ENCODE measurements around the gene MID2. TPM values are rescaled to one million over a fixed set of nuclear protein-coding genes. Genes with fewer than 3 reads are reported as not detected.
"Not testable (repeated sequence)": the region's sequence is repeated elsewhere in the genome, so short reads cannot be mapped to it uniquely, and the experiment has no call there.

Gene MID2, protein sequence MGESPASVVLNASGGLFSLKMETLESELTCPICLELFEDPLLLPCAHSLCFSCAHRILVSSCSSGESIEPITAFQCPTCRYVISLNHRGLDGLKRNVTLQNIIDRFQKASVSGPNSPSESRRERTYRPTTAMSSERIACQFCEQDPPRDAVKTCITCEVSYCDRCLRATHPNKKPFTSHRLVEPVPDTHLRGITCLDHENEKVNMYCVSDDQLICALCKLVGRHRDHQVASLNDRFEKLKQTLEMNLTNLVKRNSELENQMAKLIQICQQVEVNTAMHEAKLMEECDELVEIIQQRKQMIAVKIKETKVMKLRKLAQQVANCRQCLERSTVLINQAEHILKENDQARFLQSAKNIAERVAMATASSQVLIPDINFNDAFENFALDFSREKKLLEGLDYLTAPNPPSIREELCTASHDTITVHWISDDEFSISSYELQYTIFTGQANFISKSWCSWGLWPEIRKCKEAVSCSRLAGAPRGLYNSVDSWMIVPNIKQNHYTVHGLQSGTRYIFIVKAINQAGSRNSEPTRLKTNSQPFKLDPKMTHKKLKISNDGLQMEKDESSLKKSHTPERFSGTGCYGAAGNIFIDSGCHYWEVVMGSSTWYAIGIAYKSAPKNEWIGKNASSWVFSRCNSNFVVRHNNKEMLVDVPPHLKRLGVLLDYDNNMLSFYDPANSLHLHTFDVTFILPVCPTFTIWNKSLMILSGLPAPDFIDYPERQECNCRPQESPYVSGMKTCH
- 12.6 TPM for total RNA-seq

DNA sequence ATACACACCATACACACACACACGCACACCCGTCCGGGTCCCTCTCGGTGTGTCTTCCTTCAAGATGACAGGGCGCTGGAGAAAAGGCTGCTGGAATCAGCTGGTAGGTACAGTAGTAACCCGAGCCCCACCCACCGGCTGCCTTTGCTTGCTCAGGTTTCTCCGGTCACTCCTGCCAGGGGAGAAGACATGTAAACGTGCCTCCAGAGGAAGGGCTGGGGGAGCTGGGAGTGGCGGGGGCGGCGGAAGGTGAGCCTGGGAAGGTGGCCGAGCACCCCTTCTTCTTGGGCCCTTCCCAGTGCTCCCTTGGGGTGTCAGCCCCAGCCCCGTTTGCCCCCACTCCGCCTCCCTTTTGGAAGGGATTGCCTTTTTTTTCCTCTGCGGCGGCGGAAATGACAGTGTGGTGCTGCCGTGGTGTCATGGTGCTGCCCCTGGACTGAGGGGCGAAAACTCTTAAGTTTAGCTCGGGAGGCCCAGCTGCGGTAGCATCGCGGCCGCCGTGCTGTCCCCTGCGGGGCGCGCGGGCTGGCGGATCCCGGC, at the start of gene MID2:
MID2 (plus strand) TSS at position 169 of the 540 bp plus-strand sequence. CDS start 561 bp downstream, outside the sequence.
- no peak for FAIRE-seq
- DNase-seq (ENCODE audit: low spot score in 2 of 2), result peak in 1 of 2 donors; percentile 8

DNA sequence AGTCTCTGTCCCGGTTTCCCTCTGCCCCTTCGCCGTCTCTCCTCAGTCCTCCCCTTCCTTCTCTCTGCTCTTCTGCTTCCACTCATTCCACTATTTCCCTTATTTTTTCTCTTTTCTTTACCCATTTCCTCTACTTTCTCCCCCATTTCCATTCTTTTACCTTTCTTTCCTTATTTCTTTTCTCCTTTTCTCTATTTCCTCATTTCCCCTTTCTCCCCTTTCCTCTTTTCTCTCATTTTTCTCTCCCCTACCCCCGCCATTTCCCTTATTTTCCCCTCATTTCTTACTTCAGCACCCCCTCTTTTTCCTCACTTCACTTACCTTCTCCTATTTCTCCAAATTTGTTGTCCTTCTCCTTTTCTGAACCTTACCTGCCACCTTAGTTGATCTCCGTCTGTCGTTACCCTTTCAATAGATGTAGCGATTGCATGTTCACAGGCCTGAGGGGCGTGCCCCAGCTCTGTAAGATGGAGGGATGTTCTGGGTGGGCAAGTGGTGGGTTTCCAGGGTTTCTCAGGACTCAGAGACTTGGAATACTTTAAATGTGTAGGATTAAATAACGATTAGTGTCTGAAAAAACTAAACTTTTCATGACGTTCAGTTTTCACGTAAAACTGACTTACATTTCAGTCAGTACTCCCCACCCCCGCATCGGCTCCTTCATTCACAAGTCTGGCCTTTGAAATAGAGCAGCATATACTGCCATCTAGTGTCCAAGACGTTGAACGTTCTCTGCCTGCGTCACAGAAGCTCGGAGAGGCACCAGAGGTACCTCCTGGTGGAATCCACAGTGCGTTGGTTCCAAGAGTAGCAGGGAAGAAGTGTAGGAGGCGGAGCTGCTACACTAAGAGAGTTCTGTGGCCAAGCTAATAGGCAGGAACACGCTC, 48.8 kb upstream of the MID2 start:
- DNase-seq (ENCODE audit: low spot score in 2 of 2) (peak; percentile 63 to 64), FAIRE-seq (no peak)

DNA sequence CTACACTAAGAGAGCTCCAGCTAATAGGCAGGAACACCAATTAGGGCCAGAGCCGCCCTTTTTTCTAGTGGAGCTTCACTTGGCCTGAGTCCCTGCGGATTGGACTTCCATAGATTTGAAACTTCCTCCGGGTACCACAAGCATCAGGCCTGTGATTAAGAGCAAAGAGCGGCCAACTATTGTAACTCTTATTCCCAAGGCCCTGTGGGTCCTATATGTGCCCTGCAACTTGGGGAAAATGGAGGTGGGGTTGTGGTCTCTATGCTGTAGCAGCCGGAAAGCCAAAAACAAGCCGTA, 48.2 kb upstream of the MID2 start, which contains the start of gene NCBP2L:
NCBP2L (plus strand) TSS at position 198 of the 297 bp plus-strand sequence. CDS start 16,488 bp downstream, outside the sequence.
- no peak for FAIRE-seq

DNA sequence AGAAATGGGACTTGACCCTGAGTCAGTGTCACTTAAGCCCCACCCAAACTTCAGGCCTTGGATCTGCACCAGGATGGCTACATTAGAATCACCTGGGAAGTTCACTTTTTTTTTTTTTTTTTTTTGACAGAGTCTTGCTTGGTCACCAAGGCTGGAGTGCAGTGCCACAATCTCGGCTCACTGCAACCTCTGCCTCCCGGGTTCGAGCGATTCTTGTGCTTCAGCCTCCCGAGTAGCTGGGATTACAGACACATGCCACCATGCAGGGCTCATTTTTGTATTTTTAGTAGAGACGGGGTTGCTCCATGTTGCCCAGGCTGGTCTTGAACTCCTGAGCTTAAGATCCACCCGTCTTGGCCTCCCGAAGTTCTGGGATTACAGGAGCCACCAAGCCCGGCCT, 45.1 kb upstream of the MID2 start:
- DNase-seq (ENCODE audit: low spot score in 2 of 2) (no peak), FAIRE-seq (no peak)

More for the DNA sequence above, 48.2 kb upstream of the MID2 start, which contains the start of gene NCBP2L:
- no peak for DNase-seq (ENCODE audit: low spot score in 2 of 2)

DNA sequence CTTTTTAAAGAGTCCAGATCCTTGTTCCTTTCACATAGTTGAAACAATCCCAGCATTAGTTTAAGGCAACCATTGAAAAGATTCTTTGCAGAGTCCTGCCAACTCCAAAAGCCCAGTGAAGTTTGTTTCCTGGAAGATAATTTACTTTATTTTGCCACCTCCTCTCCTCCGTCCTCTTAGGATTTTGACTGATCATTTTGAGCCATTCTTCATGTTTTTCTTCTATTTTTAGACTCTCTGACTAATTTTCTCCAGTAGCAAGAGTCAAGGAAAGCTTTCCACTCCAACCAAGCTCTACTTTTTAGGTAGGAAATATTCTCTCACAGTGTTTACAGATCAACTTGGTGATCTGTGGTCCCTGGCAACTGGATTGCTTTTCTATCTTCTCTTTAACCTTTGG, 37.8 kb upstream of the MID2 start:
- DNase-seq (ENCODE audit: low spot score in 2 of 2), result no peak
- no peak for FAIRE-seq

DNA sequence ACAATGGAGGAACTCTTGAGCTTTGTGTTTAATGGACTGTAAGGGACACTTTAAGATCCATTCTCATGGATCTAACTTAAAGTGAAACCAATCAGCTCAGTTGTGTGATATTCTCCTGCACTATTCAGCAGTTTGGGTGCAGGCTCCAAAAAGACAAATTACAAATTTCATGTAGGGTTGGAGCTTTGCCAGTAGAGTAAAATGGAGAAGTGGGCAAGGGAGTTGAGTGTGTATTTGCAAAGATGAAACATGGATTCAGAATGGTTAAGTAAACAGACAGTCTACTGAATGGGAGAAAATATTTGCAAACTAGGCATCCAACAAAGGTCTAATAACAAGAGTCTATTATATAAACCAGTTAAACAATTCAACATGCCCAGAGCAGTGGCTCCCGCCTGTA, 21.2 kb upstream of the MID2 start:
- FAIRE-seq, result no peak

DNA sequence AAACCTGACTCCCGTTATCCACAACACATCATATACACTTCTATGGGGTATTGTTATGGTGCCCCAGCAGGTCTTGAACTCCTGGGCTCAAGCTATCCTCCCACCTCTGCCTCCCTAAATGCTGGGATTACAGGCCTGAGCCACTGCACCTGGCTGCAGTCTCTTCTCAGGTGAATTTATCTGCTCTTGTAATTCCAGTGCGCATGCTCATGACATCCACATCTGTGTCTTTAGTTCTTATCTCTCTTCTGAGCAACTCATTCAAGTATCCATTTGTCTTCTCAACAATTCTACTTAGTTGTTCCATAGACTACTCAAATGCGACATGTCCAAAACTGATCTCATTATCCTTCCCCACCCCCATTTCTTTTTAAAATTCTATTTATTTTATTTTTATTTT, 20.5 kb upstream of the MID2 start:
- no peak for DNase-seq (ENCODE audit: low spot score in 2 of 2)
- no peak for FAIRE-seq

More for the DNA sequence above, 21.2 kb upstream of the MID2 start:
- DNase-seq (ENCODE audit: low spot score in 2 of 2), result no peak

DNA sequence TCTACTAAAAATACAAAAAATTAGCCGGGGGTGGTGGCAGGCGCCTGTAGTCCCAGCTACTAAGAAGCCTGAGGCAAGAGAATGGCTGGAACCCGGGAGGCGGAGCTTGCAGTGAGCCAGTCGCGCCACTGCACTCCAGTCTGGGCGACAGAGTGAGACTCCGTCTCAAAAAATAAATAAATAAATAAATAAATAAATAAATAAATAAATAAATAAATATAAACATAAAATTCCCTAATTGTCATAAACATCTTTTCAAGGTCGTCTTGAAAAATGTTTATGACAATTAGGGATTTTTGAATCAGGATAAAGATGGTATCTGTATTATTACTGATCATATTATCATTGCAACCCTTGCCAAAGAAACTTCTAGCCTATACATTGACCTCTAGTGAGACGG, 15.6 kb upstream of the MID2 start:
- not testable (repeated sequence) for FAIRE-seq; DNase-seq (ENCODE audit: low spot score in 2 of 2)

DNA sequence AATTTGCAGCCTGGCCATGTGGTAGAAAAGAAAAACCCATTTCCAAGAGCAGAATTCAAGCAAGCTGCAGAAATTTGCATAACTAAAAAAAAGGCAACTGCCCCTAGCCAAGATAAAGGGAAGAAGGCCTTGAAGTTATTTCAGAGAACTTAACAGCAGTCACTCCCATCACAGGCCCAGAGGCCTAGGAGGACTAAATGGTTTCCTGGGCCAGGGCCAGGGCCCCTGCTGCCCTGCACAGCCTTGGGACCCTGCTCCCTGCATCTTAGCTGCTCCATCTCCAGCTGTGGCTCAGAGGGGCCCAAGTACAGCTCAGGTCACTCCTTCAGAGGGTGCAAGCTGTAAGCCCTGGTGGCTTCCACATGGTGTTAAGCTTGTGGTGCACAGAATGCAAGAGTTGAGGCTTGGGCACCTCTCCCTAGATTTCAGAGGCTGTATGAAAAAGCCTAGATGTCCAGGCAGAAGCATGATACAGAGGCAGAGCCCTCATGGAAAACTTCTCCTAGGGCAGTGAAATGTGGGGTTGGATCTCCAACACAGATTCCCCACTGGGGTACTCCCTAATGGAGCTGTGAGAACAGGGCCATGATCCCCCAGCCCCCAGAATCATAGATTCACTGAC, 6.7 kb upstream of the MID2 start:
- DNase-seq (ENCODE audit: low spot score in 2 of 2), result no peak
- no peak for FAIRE-seq

DNA sequence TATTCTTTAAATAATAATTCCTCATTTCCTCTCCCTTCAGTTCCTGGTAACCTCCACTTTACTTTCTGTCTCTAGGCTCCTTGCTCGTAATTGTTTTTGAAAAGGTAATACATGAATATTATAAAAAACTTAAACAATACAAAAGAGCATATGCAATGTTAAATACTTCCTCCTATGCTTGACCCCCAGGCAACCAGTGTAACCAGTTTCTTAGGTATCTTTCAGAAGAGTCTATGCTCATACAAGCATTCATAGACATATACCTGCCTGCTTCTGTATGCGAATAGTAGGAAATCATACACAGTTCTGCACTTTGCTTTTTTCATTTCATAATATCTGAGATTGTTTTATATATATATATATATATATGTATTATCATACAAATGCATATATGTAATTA, 2.6 kb upstream of the MID2 start:
- FAIRE-seq (no peak), DNase-seq (ENCODE audit: low spot score in 2 of 2) (no peak)

DNA sequence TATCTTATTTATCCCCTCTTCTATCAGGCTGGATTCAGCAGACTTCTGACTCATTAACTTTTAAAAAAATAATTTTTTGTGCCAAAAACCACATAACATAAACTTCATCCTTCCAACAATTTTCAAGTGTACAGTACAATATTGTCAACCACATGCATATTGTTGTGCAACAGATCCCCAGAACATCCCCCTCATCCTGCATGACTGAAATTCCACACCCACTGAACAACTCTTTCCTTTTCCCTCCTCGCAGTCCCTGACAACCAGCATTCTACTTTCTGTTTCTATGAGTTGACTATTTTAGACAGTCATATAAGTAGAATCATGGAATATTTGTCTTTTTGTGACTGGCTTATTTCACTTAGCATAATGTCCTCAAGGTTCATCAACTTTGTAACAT, 2.2 kb upstream of the MID2 start:
- no peak for DNase-seq (ENCODE audit: low spot score in 2 of 2)
- no peak for FAIRE-seq

DNA sequence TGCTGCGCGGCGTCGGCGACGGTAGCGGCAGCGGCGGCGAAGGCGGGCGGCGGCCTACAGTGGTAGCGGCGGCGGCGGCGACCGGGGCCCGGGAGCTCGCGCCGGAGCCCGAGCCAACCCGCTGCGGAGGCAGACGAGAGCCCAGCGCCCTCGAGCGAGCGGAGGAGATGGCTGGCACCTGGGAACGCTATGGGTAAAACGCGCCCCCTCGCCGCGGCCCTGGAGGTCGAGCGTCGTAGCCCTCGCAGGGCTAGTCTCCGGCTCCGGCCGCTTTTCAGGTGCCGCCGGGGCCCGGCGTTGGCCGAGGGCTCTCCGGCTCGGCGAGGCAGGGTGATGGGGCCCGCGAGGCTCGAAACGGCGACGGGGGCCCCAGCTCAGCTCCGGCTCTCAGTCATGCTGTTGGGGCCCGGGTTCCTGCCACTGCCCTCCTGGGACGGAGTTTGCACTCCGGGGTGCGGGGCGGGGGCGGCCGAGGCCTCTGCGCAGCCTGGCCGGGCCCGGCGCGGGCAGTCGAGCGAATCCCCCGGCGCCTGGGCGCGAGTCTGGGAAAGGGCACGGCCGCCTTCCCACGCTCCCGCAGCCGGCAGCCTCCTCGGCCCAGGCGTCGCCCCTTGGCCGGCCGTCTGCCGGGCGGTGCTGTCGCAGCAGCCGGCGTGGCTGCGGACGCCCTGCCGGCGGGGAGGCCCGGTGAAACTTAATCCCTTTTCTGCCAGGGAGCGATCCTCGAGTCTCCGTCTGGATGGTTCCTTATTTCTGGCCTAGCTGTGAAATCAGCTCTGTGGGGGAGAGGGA, 768 bp downstream of the MID2 start:
- FAIRE-seq (no peak), DNase-seq (ENCODE audit: low spot score in 2 of 2) (peak; percentile 22 to 44)

DNA sequence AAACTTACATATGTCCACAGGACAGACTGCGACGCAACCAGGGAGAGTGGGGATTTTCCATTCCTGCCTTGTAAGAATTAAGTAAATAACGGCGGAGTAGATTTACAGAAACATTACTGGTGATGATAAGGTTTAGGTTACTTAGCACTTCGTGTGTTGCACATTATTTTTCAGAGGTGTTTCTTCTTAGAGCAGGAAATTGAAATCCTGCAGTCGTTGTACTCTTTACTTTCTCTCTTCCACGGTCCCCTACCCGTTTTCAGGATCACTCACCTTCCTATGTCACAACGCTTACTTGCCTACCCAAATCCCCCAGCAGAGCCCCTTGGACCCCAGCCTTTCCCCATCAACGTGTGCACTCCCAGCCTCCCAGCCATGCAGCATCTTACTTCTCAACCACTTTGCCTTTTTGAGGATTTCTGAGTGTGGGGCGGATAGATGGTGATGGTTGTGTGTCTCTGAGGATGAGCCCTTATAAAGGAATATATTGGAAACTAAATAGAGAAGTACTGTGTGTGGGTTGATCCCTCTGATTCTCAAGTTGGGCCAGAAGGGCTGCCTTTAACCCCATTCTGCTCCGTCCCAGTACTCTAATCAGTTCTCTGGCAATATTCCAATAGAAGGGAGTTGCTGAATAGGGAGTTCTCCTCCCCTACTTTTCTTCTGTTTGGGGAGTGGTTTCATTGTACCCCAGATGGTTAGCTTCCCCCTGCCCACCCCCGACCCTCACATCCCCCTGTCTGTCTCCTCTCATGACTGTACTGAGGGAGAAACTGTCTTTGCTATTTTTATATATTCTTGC, 1.6 kb downstream of the MID2 start:
- no peak for DNase-seq (ENCODE audit: low spot score in 2 of 2)
- no peak for FAIRE-seq

DNA sequence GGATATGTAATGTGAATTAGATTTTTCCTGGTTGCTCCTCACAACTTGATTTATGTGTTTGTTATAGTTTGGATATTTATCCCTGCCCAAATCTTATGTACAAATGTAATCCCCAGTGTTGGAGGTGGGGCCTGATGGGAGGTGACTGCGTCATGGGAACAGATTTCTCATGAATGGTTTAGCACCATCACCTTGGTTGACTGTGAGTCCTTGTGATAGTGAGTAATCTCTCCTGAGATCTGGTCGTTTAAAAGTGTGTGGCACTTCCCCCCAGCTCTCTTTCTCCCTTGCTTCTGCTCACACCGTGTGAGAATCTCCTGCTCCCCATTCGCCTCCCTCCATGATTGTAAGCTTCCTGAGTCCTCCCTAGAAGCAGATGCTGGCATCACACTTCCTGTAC, 2.2 kb downstream of the MID2 start:
- DNase-seq (ENCODE audit: low spot score in 2 of 2) (no peak), FAIRE-seq (no peak)

DNA sequence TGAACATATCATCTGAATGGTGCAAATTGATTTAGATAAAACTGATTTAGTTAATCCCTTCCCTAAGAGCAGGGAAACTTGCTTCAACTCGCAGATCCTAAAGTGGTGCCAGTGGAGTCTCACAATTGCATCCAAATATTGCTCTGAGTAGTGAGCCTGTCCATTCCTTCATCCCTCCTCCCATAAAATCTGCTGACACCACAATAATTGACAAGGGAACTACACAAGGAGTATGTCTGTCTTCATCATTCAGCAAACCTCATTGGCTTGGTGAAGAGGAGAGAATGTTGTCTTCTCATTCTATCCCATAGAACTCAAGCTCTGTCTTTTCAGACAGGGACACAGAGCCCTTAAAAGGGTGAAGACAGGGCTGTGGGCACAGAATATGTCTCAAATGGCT, 4.2 kb downstream of the MID2 start:
- no peak for DNase-seq (ENCODE audit: low spot score in 2 of 2)
- no peak for FAIRE-seq

DNA sequence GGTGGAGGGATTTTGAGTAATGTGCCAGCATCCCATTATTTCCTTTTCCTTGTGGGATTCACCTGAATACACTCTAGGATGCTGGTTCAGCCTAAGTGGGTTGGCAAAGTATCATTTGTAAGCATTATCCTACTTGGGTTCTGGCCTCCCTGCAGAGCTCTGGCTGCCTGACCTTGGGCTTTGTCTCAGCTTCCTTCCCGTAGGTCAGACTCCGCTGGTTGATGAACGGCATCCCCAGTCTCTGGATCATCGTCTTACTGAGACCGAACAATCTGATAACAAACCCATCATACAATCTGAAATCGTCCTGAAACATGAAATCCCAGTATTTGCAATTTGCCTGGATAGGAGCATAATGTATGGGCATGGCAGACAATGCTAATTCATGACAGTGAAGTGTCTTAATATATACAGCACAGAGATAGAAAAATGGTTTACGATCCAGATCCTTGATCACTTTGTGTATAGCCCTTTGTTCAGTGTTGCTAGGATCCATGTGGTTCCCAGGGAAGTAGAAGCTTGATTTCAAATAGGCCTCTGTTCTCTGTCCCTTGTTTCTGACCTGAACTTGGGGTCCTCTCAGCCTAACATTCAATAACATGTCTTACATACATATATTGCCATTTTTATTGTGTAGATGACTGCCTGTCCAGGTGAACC, 5.5 kb downstream of the MID2 start:
- DNase-seq (ENCODE audit: low spot score in 2 of 2), result no peak
- no peak for FAIRE-seq

DNA sequence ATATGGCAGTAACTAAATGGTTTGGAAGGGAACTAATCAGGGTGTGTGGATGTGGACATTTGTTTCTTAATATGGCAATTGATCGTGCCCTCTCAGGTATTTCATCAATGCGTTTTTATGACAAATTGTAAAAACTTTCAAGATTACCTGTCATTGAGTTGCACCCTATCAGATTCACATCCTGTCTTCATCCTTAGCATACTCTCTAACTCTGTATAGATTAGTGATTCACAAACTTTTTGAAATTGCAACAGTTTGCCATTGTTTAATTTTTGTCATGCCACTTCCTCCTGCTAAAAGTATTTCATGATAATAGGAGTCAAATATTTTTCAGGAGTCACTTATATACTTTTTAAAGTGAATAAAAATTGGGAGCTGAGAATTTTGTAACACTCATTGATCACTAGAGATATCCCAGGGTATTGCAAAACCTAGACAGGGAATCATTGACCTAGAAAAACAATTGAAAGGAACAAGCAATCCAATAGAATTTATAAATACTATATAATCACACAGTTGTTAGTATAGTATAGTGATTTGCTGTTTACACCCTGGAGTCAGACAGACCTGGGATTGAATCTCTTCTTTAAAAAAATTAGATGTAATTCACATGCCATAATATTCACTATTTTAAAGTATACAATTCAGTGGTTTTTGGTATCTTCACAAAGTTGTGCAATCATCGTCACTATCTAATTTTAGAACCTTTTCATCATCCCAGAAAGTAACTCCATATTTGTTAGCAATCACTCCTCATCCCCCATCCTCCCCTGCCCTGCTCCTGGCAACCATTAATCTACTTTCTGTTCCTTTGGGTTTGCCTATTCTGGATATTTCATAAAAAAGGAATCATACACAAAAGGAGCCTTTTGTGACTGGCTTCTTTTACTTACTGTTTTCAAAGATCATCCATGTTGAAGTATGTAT, 8.9 kb downstream of the MID2 start:
- FAIRE-seq (no peak), DNase-seq (ENCODE audit: low spot score in 2 of 2) (no peak)

All from frontal cortex (tissue), 4 donors.